PC-9 (cell line): Measurements from ENCODE around the gene UIMC1. TPM values are rescaled to one million over a fixed set of nuclear protein-coding genes. Genes with fewer than 3 reads are reported as not detected.
"Not testable (repeated sequence)": the region's sequence is repeated elsewhere in the genome, so short reads cannot be mapped to it uniquely, and the experiment has no call there.

Experiments used
- BruUV-seq: library from RNA; stranded (reverse); fragments of 400-500 nt; replicated peaks from 2 replicates; lab custom pipeline; 2021; lab: Mats Ljungman, UMichigan
- CTCF ChIA-PET: fragments of 300-600 bp; sonication (Branson Sonifier 250); formaldehyde crosslinking; loops from one replicate; lab custom pipeline; 2022; ENCODE audit warnings: antibody characterized with exemption; lab: Charles Lee
- POLR2A ChIA-PET: fragments of 300-600 bp; sonication (Branson Sonifier 250); formaldehyde crosslinking; loops from one replicate; lab custom pipeline; 2022; ENCODE audit warnings: antibody characterized with exemption; ENCODE audit not compliant: unreplicated experiment; lab: Charles Lee
- DNase-seq, 2 experiments: peaks; one replicate each; pipeline versions ENCODE4 v3.0.0 to v3.0.0-alpha.2; 2015 to 2022; ENCODE audit warnings: mixed read lengths in 1 of 2
- H2AFZ ChIP-seq: fragments of 200-600 bp; sonication (generic); 2 replicates; pipeline ENCODE4 v1.8.1; 2017; ENCODE audit warnings: antibody characterized with exemption
- H3F3A ChIP-seq: fragments of 200-600 bp; sonication (generic); 2 replicates; pipeline ENCODE4 v1.8.1; 2017; ENCODE audit warnings: antibody characterized with exemption, mild to moderate bottlenecking, low read depth; ENCODE audit not compliant: insufficient read depth
- H3K27ac ChIP-seq: fragments of 200-600 bp; sonication (generic); 2 replicates; pipeline ENCODE4 v1.6.1; 2016; ENCODE audit warnings: mixed run types
- H3K27me3 ChIP-seq: fragments of 200-600 bp; sonication (generic); 2 replicates; pipeline ENCODE4 v1.6.1; 2016; ENCODE audit warnings: low read depth, mixed run types; ENCODE audit not compliant: insufficient read depth
- H3K36me3 ChIP-seq: fragments of 200-600 bp; sonication (generic); 2 replicates; pipeline ENCODE4 v1.6.1; 2016; ENCODE audit warnings: low read depth, mixed run types
- H3K4me1 ChIP-seq: fragments of 200-600 bp; sonication (generic); replicated peaks from 2 replicates; pipeline ENCODE4 v1.6.1; 2016; ENCODE audit warnings: mixed run types; ENCODE audit not compliant: insufficient read depth
- H3K4me2 ChIP-seq: fragments of 200-600 bp; sonication (generic); 2 replicates; pipeline ENCODE4 v1.6.1; 2017; ENCODE audit warnings: mixed run types
- H3K4me3 ChIP-seq: fragments of 200-600 bp; sonication (generic); 2 replicates; pipeline ENCODE4 v1.6.1; 2016; ENCODE audit warnings: mixed run types
- H3K79me2 ChIP-seq: fragments of 200-600 bp; sonication (generic); 2 replicates; pipeline ENCODE4 v1.6.1; 2017; ENCODE audit warnings: low read depth, mixed run types
- H3K9me2 ChIP-seq: fragments of 200-600 bp; sonication (generic); 2 replicates; pipeline ENCODE4 v1.8.1; 2017; ENCODE audit warnings: mild to moderate bottlenecking; ENCODE audit not compliant: insufficient read depth
- H3K9me3 ChIP-seq: fragments of 200-600 bp; sonication (generic); 2 replicates; pipeline ENCODE4 v1.8.1; 2016; ENCODE audit warnings: low read depth; ENCODE audit not compliant: insufficient read depth
- H4K20me1 ChIP-seq: fragments of 200-600 bp; sonication (generic); 2 replicates; pipeline ENCODE4 v1.8.1; 2017; ENCODE audit not compliant: insufficient read depth
- EZH2 ChIP-seq: fragments of 200-600 bp; sonication (generic); IDR thresholded peaks from 2 replicates; pipeline ENCODE4 v1.8.0; 2017; ENCODE audit warnings: antibody characterized with exemption, low read depth
- intact Hi-C: fragments of 100-400 bp; cut with micrococcal nuclease; formaldehyde crosslinking; loops from one replicate; pipeline ENCODE4 v1.10.0; 2022; ENCODE audit not compliant: unreplicated experiment
- total RNA-seq: library from RNA; stranded (reverse); gene quantifications from 2 replicates; pipeline ENCODE4 v1.2.3, GENCODE V29; 2021
- TF ChIP-seq, protein P1 (sequence below): fragments of 200-600 bp; sonication (generic); conservative IDR thresholded peaks from 2 replicates; pipeline ENCODE4 v1.6.1; 2017; ENCODE audit warnings: mixed run types, antibody characterized with exemption, mild to moderate bottlenecking, moderate library complexity

Gene UIMC1
- total RNA-seq, 1 experiment from 2014 or later = 48.3 TPM

DNA sequence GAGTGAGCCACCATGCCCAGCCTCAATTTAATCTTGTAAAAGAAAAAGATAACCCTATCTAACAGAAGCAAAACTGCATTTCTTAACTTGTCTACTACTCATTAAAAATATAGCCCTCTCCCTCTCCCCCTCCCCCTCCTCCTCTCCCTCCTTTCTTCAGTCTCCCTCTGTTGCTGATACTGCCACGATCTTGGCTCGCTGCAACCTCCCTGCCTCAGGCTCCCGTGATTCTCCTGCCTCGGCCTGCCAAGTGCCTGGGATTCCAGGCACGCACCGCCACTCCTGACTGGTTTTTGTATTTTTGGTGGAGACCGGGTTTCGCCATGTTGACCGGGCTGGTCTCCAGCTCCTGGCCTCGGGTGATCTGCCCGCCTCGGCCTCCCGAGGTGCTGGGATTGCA, 23.5 kb downstream of the UIMC1 start:
- H3K27me3 ChIP-seq, DNase-seq, H3K9me2 ChIP-seq, POLR2A ChIA-PET, H3F3A ChIP-seq, CTCF ChIA-PET, H3K4me1 ChIP-seq, H3K9me3 ChIP-seq, H4K20me1 ChIP-seq, BruUV-seq, H3K4me2 ChIP-seq, intact Hi-C loops, H2AFZ ChIP-seq, H3K27ac ChIP-seq, H3K4me3 ChIP-seq: not testable (repeated sequence)
- H3K79me2 ChIP-seq = peaks cover 42% of the 10 kb centered on the region
- H3K36me3 ChIP-seq = peaks cover 12% of the 10 kb centered on the region

DNA sequence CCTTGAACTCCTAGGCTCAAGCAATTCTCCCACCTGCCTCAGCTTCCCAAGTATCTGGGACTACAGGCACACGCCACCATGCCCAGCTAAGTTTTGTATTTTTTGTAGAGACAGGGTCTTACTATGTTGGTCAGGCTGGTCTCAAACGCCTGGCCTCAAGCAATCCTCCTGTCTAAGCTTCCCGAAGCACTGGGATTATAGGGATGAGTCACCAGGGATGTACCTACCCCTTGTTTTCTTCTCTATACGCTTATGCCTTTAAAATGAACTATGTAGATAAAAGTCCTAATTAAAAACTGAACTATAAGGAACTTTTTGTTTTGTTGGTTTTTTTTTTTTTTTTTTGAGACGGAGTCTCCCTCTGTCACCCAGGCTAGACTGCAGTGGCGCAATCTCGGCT, 25.8 kb downstream of the UIMC1 start:
- intact Hi-C loops = no loop called here
- ChIA-PET CTCF (interaction anchor here (0.7 kb wide), 1 partner anchor 251 kb away, joined by 6 read pairs; no protein-coding TSS in a partner anchor), POLR2A (no interaction called here)
- Histone ChIP-seq H3K27ac (no peak overlapping the region), H2AFZ (no peak overlapping the region), H3F3A (peaks cover 3% of the 10 kb centered on the region; the same call in 1 of the 2 replicates), H3K4me3 (no peak overlapping the region), H3K9me3 (no peaks in the 10 kb centered on the region), H3K27me3 (no peaks in the 10 kb centered on the region), H3K9me2 (no peaks in the 10 kb centered on the region), H3K4me1 (no peaks in the 10 kb centered on the region), H3K36me3 (peaks cover 12% of the 10 kb centered on the region), H3K79me2 (peaks cover 26% of the 10 kb centered on the region), H4K20me1 (peaks cover 5% of the 10 kb centered on the region; the same call in 1 of the 2 replicates), H3K4me2 (no peak overlapping the region)
- TF ChIP-seq EZH2 = no peak
- TF ChIP-seq, protein P1, sequence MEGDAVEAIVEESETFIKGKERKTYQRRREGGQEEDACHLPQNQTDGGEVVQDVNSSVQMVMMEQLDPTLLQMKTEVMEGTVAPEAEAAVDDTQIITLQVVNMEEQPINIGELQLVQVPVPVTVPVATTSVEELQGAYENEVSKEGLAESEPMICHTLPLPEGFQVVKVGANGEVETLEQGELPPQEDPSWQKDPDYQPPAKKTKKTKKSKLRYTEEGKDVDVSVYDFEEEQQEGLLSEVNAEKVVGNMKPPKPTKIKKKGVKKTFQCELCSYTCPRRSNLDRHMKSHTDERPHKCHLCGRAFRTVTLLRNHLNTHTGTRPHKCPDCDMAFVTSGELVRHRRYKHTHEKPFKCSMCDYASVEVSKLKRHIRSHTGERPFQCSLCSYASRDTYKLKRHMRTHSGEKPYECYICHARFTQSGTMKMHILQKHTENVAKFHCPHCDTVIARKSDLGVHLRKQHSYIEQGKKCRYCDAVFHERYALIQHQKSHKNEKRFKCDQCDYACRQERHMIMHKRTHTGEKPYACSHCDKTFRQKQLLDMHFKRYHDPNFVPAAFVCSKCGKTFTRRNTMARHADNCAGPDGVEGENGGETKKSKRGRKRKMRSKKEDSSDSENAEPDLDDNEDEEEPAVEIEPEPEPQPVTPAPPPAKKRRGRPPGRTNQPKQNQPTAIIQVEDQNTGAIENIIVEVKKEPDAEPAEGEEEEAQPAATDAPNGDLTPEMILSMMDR = no peak
- TSS peak; percentile 15 for BruUV-seq
- no peak for DNase-seq

DNA sequence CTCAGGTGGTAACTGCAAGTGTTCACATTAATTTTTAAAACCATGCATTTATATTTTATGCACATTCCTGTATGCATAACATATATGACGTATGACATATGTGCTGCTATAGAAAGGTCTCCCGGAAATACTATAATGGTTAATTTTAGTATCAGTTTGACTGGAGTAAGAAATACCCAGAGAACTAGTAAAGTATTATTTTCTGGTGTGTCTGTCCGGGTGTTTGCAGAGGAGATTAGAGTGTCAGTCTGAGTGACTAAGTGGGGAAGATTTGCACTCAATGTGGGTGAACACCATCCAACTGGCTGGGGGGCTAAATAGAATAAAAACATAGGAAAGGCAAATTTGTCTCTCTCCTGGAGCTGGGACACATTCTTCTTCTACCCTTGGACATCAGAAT, 26.9 kb downstream of the UIMC1 start:
- no peak overlapping the region for H3K27ac ChIP-seq
- 0 out of 2 replicates have a peak, but pooled peaks cover 17% of the 10 kb centered on the region for H3K79me2 ChIP-seq
- intact Hi-C loops = no loop called here
- no peak overlapping the region for H3K4me3 ChIP-seq
- H2AFZ ChIP-seq = no peak overlapping the region
- BruUV-seq = no TSS peak
- TF ChIP-seq, protein P1 = no peak
- no peak for TF ChIP-seq EZH2
- H3K27me3 ChIP-seq = no peaks in the 10 kb centered on the region
- no peaks in the 10 kb centered on the region for H3K9me2 ChIP-seq
- DNase-seq = no peak
- H3K9me3 ChIP-seq = no peaks in the 10 kb centered on the region
- CTCF ChIA-PET = no interaction called here
- no peaks in the 10 kb centered on the region for H3K4me1 ChIP-seq
- H3K4me2 ChIP-seq = no peak overlapping the region
- H3F3A ChIP-seq = peaks cover 3% of the 10 kb centered on the region; the same call in 1 of the 2 replicates
- H4K20me1 ChIP-seq = peaks cover 8% of the 10 kb centered on the region
- POLR2A ChIA-PET = no interaction called here
- peaks cover 19% of the 10 kb centered on the region for H3K36me3 ChIP-seq

DNA sequence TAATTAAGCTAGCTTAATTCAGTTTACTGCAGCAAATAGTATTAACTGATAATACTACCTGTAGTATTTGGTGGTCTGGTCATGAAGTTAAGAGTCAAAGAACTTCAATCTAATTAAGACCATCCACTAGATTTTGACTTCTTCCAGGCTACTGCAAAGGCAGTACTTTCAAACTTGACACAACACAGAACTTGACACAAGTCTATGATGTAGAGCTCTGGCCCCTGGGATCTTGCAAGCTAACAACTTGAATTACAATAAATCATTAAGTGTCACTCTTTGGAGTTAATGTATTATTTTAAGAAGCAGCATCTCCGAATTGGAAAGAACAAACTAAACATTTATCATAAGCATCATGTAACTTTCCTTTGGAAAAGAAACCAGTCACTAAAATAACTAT, 40.9 kb downstream of the UIMC1 start:
- DNase-seq = no peak
- Histone ChIP-seq H4K20me1 (no peaks in the 10 kb centered on the region), H3K79me2 (no peaks in the 10 kb centered on the region), H3F3A (peaks cover 15% of the 10 kb centered on the region; the same call in 1 of the 2 replicates), H3K4me1 (no peaks in the 10 kb centered on the region), H3K4me3 (no peak overlapping the region), H3K9me2 (no peaks in the 10 kb centered on the region), H3K9me3 (no peaks in the 10 kb centered on the region), H3K36me3 (peaks cover 20% of the 10 kb centered on the region), H3K27ac (no peak overlapping the region), H2AFZ (no peak overlapping the region), H3K4me2 (no peak overlapping the region), H3K27me3 (no peaks in the 10 kb centered on the region)
- TF ChIP-seq, protein P1 = no peak
- TF ChIP-seq EZH2 = no peak
- ChIA-PET CTCF (no interaction called here), POLR2A (interaction anchor here (0.6 kb wide), 1 partner anchor 560 kb away, joined by 3 read pairs; no protein-coding TSS in a partner anchor)
- intact Hi-C loops = no loop called here
- no TSS peak for BruUV-seq
